BLaER1 (cell line): ENCODE data around the gene MGAT5.

Experiments
- H3K27ac ChIP-seq: shearing (Covaris generic); formaldehyde crosslinking; 2 replicates; pipeline ENCODE4 v1.8.1; 2022
- H3K27me3 ChIP-seq: shearing (Covaris generic); formaldehyde crosslinking; 2 replicates; pipeline ENCODE4 v1.8.1; 2022
- H3K36me3 ChIP-seq: shearing (Covaris generic); formaldehyde crosslinking; 2 replicates; pipeline ENCODE4 v1.8.1; 2022
- H3K4me1 ChIP-seq: shearing (Covaris generic); formaldehyde crosslinking; 2 replicates; pipeline ENCODE4 v1.8.1; 2022
- H3K4me2 ChIP-seq: shearing (Covaris generic); formaldehyde crosslinking; 2 replicates; pipeline ENCODE4 v1.8.1; 2022
- H3K4me3 ChIP-seq: shearing (Covaris generic); formaldehyde crosslinking; 2 replicates; pipeline ENCODE4 v1.8.1; 2022
- H3K9ac ChIP-seq: shearing (Covaris generic); formaldehyde crosslinking; 2 replicates; pipeline ENCODE4 v1.8.1; 2022
- H3K9me3 ChIP-seq: shearing (Covaris generic); formaldehyde crosslinking; 2 replicates; pipeline ENCODE4 v1.8.1; 2022
- H4K20me1 ChIP-seq: shearing (Covaris generic); formaldehyde crosslinking; 2 replicates; pipeline ENCODE4 v1.8.1; 2022
- Cebpa-rat ChIP-seq: shearing (Covaris generic); IDR thresholded peaks from 2 replicates; pipeline ENCODE4 v1.8.1; 2022

The MGAT5 gene

DNA sequence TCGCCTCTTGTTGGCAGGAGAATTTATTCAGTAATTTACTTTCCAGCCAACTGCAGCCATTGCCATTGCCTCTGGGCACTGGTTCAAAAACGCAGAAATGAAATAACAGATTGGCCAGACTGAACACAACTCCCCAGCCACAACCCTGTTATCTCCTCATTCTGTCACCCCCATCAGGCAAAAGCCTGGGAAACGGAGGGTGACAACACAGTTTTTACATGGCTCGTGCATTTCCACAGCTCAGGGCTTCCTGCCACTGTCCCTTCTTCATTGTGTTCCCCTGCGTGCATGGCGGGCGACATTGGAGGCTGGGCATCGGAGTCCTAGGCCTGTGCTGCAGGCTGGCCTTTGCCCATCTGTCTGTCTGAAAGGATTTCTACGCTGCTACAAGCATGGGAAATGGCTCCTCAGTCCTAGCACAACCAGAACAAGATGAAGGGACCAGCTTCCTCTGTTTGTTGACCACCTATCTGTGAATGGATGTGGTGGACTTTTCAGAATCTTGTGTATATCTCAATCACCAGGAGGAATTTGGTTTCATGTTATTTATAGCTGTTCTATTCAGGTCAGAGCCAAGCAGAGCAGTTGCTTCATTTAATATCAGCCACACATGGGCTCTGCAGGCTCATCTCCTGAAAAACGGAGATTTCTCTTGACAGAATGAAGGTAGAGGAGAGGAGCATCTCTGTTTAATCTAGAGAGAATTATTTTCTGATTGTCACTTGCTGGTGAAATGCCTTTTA lies 107.0 kb downstream of the MGAT5 start:
- peaks cover 96% of the 10 kb centered on the region for H3K36me3 ChIP-seq
- no peak overlapping the region for H3K9ac ChIP-seq
- no peaks in the 10 kb centered on the region for H3K9me3 ChIP-seq
- H4K20me1 ChIP-seq: no peaks in the 10 kb centered on the region
- H3K4me2 ChIP-seq: no peak overlapping the region
- no peak for TF ChIP-seq Cebpa-rat
- H3K4me1 ChIP-seq: peaks cover 24% of the 10 kb centered on the region
- no peaks in the 10 kb centered on the region for H3K27me3 ChIP-seq
- H3K27ac ChIP-seq: no peak overlapping the region
- no peak overlapping the region for H3K4me3 ChIP-seq

DNA sequence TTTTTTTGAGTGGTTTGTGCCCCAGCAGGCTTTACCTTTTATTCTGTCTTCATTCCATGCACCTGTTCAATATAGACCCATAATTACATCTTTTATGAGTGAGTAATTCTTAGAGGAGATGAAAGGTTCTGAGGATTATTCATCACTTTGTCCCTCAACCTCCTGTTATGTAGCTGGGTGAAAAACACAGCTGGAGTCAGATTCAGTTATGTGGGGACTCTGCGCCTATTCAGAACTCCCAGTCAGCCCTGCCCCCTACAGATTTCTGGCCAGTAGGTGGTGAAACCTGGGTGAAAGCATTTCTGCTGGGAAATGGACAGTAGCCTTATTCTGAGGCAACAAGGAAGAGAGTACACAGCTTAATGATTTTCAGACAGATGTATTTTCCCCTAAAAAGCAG lies 107.8 kb downstream of the MGAT5 start:
- no peak for TF ChIP-seq Cebpa-rat
- Histone ChIP-seq H3K4me1 (peaks cover 31% of the 10 kb centered on the region), H3K9me3 (no peaks in the 10 kb centered on the region), H3K9ac (no peak overlapping the region), H3K36me3 (peaks cover 95% of the 10 kb centered on the region), H3K4me3 (no peak overlapping the region), H3K4me2 (no peak overlapping the region), H3K27me3 (no peaks in the 10 kb centered on the region), H3K27ac (no peak overlapping the region), H4K20me1 (no peaks in the 10 kb centered on the region)

- Histone ChIP-seq H3K4me2 (no peak overlapping the region), H3K4me1 (peaks cover 37% of the 10 kb centered on the region), H3K27ac (no peak overlapping the region), H4K20me1 (0 out of 2 replicates have a peak, but pooled peaks cover 4% of the 10 kb centered on the region), H3K9me3 (no peaks in the 10 kb centered on the region), H3K9ac (no peak overlapping the region), H3K4me3 (no peak overlapping the region), H3K27me3 (no peaks in the 10 kb centered on the region), H3K36me3 (peaks cover 95% of the 10 kb centered on the region)
- TF ChIP-seq Cebpa-rat: no peak
Observed at GRCh38 chr2:134362152-134362668, 108.3 kb downstream of the MGAT5 start.

DNA sequence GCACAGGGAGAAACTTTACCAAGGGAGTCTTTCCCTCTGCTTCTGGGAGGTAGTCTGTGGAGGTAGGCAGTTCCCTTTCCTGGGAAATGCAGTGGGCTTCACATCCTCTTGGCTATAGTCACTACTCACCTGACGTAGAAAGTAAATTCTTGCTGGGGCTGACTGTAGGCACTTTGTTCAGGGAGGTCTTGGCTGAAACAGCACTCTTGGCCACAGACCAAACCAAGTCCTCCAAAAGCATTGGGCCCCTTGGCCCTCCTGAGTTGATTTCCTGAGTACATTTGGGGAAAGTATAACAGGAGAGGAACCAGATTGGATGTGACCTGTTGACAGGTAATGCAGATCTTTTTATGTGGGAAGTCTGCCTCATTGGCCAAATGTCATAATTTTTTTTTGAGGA lies 108.9 kb downstream of the MGAT5 start:
- Histone ChIP-seq H3K4me2 (no peak overlapping the region), H3K36me3 (peaks cover 96% of the 10 kb centered on the region), H3K9ac (no peak overlapping the region), H3K4me1 (peaks cover 42% of the 10 kb centered on the region), H3K4me3 (no peak overlapping the region), H3K27me3 (no peaks in the 10 kb centered on the region), H3K27ac (no peak overlapping the region), H3K9me3 (no peaks in the 10 kb centered on the region), H4K20me1 (peaks cover 9% of the 10 kb centered on the region)
- TF ChIP-seq Cebpa-rat: no peak

DNA sequence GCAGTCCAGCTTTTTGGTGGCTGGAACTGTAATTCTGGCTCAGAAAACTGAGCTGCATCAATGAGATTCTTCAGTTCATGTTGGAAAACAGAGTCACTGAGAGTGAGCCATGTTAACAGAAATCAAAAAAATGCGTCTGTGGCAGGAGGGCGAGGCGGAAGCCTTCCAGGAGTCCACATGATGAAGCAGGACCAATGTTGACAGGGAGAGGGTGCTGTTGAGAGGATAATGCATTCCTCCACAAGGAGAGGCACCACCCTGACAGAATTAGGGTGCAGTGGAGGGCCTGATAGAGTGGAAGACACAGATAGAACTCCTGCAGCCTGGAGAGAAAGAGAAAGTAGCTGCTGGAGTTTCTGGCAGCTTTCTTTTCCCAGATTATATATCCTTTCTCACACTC lies 111.5 kb downstream of the MGAT5 start:
- peaks cover 25% of the 10 kb centered on the region for H4K20me1 ChIP-seq
- peak overlapping the region; percentile 71; the same call in 1 of the 2 replicates for H3K4me2 ChIP-seq
- no peak overlapping the region for H3K9ac ChIP-seq
- peaks cover 99% of the 10 kb centered on the region for H3K36me3 ChIP-seq
- no peak for TF ChIP-seq Cebpa-rat
- H3K27me3 ChIP-seq: no peaks in the 10 kb centered on the region
- H3K4me1 ChIP-seq: peaks cover 57% of the 10 kb centered on the region
- H3K27ac ChIP-seq: peak overlapping the region; percentile 28; the same call in 1 of the 2 replicates
- no peaks in the 10 kb centered on the region for H3K9me3 ChIP-seq
- no peak overlapping the region for H3K4me3 ChIP-seq

DNA sequence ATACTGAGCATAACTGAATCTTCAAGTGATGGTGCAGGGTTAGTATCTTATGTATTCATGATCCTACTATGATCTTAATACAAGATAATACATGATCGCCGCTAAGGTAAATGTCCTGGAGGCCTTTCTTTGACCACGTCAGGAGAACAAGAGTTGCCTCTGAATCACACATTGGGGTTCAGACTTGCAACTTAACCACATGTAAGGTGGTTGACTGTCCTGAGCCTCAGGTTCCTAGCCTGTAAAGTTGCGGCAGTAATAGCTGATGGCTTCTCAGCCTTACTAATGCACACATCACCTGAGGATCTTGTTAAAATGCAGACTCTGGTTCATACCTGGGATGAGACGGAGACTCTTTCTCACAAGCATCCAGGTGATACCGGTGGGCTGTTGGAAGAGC lies 112.5 kb downstream of the MGAT5 start:
- Histone ChIP-seq H3K9me3 (no peaks in the 10 kb centered on the region), H3K9ac (no peak overlapping the region), H3K4me2 (peak overlapping the region; percentile 71), H3K4me1 (peaks cover 52% of the 10 kb centered on the region), H4K20me1 (peaks cover 25% of the 10 kb centered on the region), H3K36me3 (peaks cover 99% of the 10 kb centered on the region), H3K27me3 (no peaks in the 10 kb centered on the region), H3K4me3 (no peak overlapping the region), H3K27ac (peak overlapping the region; percentile 59; the same call in 1 of the 2 replicates)
- TF ChIP-seq Cebpa-rat: no peak

DNA sequence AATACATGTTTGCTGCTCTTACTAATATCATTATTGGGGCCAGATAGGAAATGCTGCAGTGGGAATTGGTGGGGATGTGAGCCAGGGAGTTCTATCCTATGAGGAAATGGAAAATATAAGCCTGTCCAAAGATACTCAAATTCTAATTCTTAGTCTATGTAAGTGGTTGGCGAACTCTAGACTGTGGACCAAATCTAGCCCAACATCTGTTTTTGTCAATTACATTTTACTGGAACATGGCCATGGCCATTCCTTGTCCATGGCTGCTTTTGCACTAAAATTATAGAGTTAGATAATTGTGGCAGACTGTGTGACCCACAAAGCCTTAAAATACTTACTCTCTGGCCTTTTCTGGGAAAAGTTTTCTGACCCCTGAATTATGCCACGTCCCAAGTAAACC lies 113.3 kb downstream of the MGAT5 start:
- H3K4me3 ChIP-seq: no peak overlapping the region
- H4K20me1 ChIP-seq: peaks cover 25% of the 10 kb centered on the region
- H3K36me3 ChIP-seq: peaks cover 99% of the 10 kb centered on the region
- peak overlapping the region; percentile 71 for H3K4me2 ChIP-seq
- peak overlapping the region; percentile 59 for H3K27ac ChIP-seq
- 0 out of 2 replicates have a peak overlapping the region, but pooled peaks have one; percentile 38 for H3K9ac ChIP-seq
- no peaks in the 10 kb centered on the region for H3K9me3 ChIP-seq
- H3K4me1 ChIP-seq: peaks cover 52% of the 10 kb centered on the region
- H3K27me3 ChIP-seq: no peaks in the 10 kb centered on the region
- TF ChIP-seq Cebpa-rat: no peak

GRCh38 chr2:134368009-134368817 lies 114.3 kb downstream of the MGAT5 start:
- peak overlapping the region; percentile 38; the same call in 1 of the 2 replicates for H3K9ac ChIP-seq
- H4K20me1 ChIP-seq: peaks cover 25% of the 10 kb centered on the region
- H3K27me3 ChIP-seq: no peaks in the 10 kb centered on the region
- H3K27ac ChIP-seq: peak overlapping the region; percentile 59
- TF ChIP-seq Cebpa-rat: no peak
- peak overlapping the region; percentile 71 for H3K4me2 ChIP-seq
- no peak overlapping the region for H3K4me3 ChIP-seq
- H3K36me3 ChIP-seq: peaks cover 99% of the 10 kb centered on the region
- peaks cover 52% of the 10 kb centered on the region for H3K4me1 ChIP-seq
- H3K9me3 ChIP-seq: no peaks in the 10 kb centered on the region

GRCh38 chr2:134369220-134369902 lies 115.5 kb downstream of the MGAT5 start:
- Histone ChIP-seq H3K27ac (no peak overlapping the region), H3K9ac (no peak overlapping the region), H3K4me1 (peaks cover 48% of the 10 kb centered on the region), H3K27me3 (no peaks in the 10 kb centered on the region), H3K36me3 (peaks cover 99% of the 10 kb centered on the region), H3K4me2 (no peak overlapping the region; the same call in 1 of the 2 replicates), H3K4me3 (no peak overlapping the region), H4K20me1 (peaks cover 25% of the 10 kb centered on the region), H3K9me3 (no peaks in the 10 kb centered on the region)
- TF ChIP-seq Cebpa-rat: no peak
